Lower lobe of right lung (tissue), 2 donors: ENCODE data around the gene ARTN. TPM values are rescaled to one million over a fixed set of nuclear protein-coding genes. Genes with fewer than 3 reads are reported as not detected.
A peak's percentile ranks its signal among the peaks of the same experiment; 100 is the strongest.

ENCODE experiments used
- ATAC-seq, 2 donors: fragments of 200-7000 bp; cut with Tn5 transposase; one replicate each; pipeline ENCODE4 v1.9.1; 2020 to 2022; ENCODE audit warnings: mild to moderate bottlenecking in 2 of 2, moderate library complexity in 2 of 2
- DNase-seq: peaks from one replicate; pipeline ENCODE4 v3.0.0-alpha.2; 2020
- H3K27ac ChIP-seq: fragments of 200-600 bp; one replicate; pipeline ENCODE4 v1.8.0; 2022
- H3K27me3 ChIP-seq: fragments of 200-600 bp; one replicate; pipeline ENCODE4 v1.8.0; 2022; ENCODE audit warnings: low read depth
- H3K36me3 ChIP-seq: fragments of 200-600 bp; one replicate; pipeline ENCODE4 v1.8.0; 2022; ENCODE audit warnings: mild to moderate bottlenecking
- H3K4me1 ChIP-seq: fragments of 200-600 bp; one replicate; pipeline ENCODE4 v1.8.0; 2022
- H3K4me3 ChIP-seq: fragments of 200-600 bp; one replicate; pipeline ENCODE4 v1.8.0; 2022; ENCODE audit warnings: mild to moderate bottlenecking
- H3K9me3 ChIP-seq: fragments of 200-600 bp; one replicate; pipeline ENCODE4 v1.8.0; 2022
- intact Hi-C: fragments of 100-400 bp; cut with DNase I; formaldehyde crosslinking; loops from one replicate; pipeline ENCODE4 v1.11.0; 2022
- total RNA-seq: library from RNA; stranded (reverse); fragmentation: NEBNext Ultra II Directional; extraction: Animal tissue kit (Norgen Biotek cat#: 25700); gene quantifications from one replicate; pipeline ENCODE4 v1.2.1, GENCODE V29; 2021
- TF ChIP-seq, protein P1 (sequence below): fragments of 200-600 bp; IDR thresholded peaks from one replicate; pipeline ENCODE4 v1.8.0; 2022; ENCODE audit warnings: antibody characterized with exemption, mild to moderate bottlenecking
- donor health status: DM: no; HTN: yes; CAD: no; lungs with severe emphysema.

ARTN gene
- total RNA-seq, 1 donor from 2014 or later, result 0.27 TPM

- intact Hi-C loops, result no loop called here
- TF ChIP-seq, protein P1, sequence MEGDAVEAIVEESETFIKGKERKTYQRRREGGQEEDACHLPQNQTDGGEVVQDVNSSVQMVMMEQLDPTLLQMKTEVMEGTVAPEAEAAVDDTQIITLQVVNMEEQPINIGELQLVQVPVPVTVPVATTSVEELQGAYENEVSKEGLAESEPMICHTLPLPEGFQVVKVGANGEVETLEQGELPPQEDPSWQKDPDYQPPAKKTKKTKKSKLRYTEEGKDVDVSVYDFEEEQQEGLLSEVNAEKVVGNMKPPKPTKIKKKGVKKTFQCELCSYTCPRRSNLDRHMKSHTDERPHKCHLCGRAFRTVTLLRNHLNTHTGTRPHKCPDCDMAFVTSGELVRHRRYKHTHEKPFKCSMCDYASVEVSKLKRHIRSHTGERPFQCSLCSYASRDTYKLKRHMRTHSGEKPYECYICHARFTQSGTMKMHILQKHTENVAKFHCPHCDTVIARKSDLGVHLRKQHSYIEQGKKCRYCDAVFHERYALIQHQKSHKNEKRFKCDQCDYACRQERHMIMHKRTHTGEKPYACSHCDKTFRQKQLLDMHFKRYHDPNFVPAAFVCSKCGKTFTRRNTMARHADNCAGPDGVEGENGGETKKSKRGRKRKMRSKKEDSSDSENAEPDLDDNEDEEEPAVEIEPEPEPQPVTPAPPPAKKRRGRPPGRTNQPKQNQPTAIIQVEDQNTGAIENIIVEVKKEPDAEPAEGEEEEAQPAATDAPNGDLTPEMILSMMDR, result peak; percentile 79
- H3K4me3 ChIP-seq, result peak within 1 kb of the TSS; percentile 74
- ATAC-seq (peak; percentile 99), DNase-seq (peak; percentile 97)
- no peaks in the 10 kb centered on the region for H3K27me3 ChIP-seq
- peak within 1 kb of the TSS; percentile 100 for H3K27ac ChIP-seq
- H3K4me1 ChIP-seq, result peaks cover 37% of the 10 kb centered on the region
- H3K9me3 ChIP-seq, result no peaks in the 10 kb centered on the region
- peaks cover 16% of the 10 kb centered on the region for H3K36me3 ChIP-seq
These were observed 12.8 kb downstream of the ARTN start, which contains the start of gene IPO13 for GRCh38 chr1:43946236-43947060. Gene IPO13, plus strand, starts transcription at chr1:43946950. Its CDS starts 651 bp downstream, at chr1:43947601.

- Histone ChIP-seq H3K4me3 (peak overlapping the region; percentile 74), H3K36me3 (peaks cover 16% of the 10 kb centered on the region), H3K4me1 (peaks cover 37% of the 10 kb centered on the region), H3K27ac (peak overlapping the region; percentile 100), H3K27me3 (no peaks in the 10 kb centered on the region), H3K9me3 (no peaks in the 10 kb centered on the region)
- peak in 1 of 2 donors; percentile 55 for ATAC-seq
- no peak for DNase-seq
- TF ChIP-seq, protein P1, result no peak
- intact Hi-C loops, result no loop called here
These were observed 13.7 kb downstream of the ARTN start for GRCh38 chr1:43947061-43947873.

GRCh38 chr1:43947874-43948437 is 14.4 kb downstream of the ARTN start:
- H3K27me3 ChIP-seq, result no peaks in the 10 kb centered on the region
- peak overlapping the region; percentile 74 for H3K4me3 ChIP-seq
- intact Hi-C loops, result no loop called here
- H3K36me3 ChIP-seq, result peaks cover 16% of the 10 kb centered on the region
- ATAC-seq (no peak), DNase-seq (no peak)
- H3K9me3 ChIP-seq, result no peaks in the 10 kb centered on the region
- H3K4me1 ChIP-seq, result peaks cover 37% of the 10 kb centered on the region
- TF ChIP-seq, protein P1, result no peak
- H3K27ac ChIP-seq, result no peak overlapping the region

DNA sequence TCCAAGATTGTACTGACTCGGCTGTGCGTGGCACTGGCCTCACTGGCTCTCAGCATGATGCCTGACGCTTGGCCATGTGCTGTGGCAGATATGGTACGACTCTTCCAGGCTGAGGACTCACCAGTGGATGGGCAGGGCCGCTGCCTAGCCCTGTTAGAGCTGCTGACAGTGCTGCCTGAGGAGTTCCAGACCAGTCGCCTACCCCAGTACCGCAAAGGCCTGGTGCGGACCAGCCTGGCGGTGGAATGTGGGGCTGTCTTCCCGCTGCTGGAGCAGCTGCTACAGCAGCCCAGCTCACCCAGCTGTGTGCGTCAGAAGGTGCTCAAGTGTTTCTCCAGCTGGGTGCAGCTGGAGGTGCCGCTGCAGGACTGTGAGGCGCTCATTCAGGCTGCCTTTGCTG is 16.1 kb downstream of the ARTN start:
- peaks cover 33% of the 10 kb centered on the region for H3K4me1 ChIP-seq
- H3K27me3 ChIP-seq, result no peaks in the 10 kb centered on the region
- no peaks in the 10 kb centered on the region for H3K9me3 ChIP-seq
- no peak overlapping the region for H3K4me3 ChIP-seq
- DNase-seq (no peak), ATAC-seq (no peak)
- intact Hi-C loops, result no loop called here
- TF ChIP-seq, protein P1, result no peak
- peaks cover 16% of the 10 kb centered on the region for H3K36me3 ChIP-seq
- H3K27ac ChIP-seq, result no peak overlapping the region
